Measurements from ENCODE around the gene ARL4D. TPM values are rescaled to one million over a fixed set of nuclear protein-coding genes. Genes with fewer than 3 reads are reported as not detected.

The ARL4D gene
- total RNA-seq, 1 donor from 2014 or later = 100 TPM

DNA sequence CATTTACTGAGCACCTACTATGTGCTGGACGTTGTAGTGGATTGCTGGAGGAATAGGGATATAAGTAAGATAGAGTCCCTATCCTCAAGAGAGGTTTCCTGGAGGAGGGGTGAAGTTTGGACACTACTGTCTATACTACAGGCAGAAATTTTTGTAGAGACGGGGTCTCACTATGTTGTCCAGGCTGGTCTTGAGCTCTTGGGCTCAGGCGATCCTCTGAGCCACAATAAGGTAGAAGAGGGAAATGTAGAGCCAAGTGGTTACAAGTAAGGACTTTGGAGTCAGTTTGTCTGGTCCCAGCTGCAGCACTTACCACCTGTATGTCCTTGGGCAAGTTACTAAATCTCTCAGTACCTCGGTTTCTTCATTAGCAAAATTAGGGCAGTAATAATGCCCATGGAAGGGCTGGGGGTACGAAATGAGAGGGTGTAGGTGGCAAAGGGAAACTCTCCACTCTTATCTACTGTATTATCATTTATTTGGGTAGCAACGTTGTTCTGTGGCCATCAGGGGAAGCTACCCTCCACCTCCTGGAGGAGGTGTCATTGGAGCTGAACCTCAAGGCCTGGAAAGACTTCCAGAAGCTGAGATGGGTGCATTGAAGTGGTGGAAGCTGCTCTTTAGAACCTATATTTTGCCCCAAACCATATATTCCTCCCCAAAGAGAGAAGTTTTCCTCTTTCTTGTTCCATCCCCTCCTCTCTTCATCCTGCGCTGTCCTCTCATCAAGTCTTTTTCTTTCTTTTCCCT is 50.1 kb downstream of the ARL4D start:
- Mint-ChIP-seq H3K4me1 (ENCODE audit: low read depth, unreplicated experiment) (peaks cover 7% of the 10 kb centered on the region), H3K36me3 (ENCODE audit: unreplicated experiment) (peaks cover 3% of the 10 kb centered on the region), H3K4me3 (ENCODE audit: unreplicated experiment) (no peak overlapping the region), H3K9me3 (ENCODE audit: unreplicated experiment) (peaks cover 11% of the 10 kb centered on the region), H3K27me3 (ENCODE audit: unreplicated experiment) (peaks cover 10% of the 10 kb centered on the region), H3K27ac (ENCODE audit: unreplicated experiment) (no peak overlapping the region)
- TF ChIP-seq, protein P1, sequence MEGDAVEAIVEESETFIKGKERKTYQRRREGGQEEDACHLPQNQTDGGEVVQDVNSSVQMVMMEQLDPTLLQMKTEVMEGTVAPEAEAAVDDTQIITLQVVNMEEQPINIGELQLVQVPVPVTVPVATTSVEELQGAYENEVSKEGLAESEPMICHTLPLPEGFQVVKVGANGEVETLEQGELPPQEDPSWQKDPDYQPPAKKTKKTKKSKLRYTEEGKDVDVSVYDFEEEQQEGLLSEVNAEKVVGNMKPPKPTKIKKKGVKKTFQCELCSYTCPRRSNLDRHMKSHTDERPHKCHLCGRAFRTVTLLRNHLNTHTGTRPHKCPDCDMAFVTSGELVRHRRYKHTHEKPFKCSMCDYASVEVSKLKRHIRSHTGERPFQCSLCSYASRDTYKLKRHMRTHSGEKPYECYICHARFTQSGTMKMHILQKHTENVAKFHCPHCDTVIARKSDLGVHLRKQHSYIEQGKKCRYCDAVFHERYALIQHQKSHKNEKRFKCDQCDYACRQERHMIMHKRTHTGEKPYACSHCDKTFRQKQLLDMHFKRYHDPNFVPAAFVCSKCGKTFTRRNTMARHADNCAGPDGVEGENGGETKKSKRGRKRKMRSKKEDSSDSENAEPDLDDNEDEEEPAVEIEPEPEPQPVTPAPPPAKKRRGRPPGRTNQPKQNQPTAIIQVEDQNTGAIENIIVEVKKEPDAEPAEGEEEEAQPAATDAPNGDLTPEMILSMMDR (IDR thresholded peaks at IDR 0.05; ENCODE audit: partially characterized antibody, unreplicated experiment) = no peak
- no peak for DNase-seq

DNA sequence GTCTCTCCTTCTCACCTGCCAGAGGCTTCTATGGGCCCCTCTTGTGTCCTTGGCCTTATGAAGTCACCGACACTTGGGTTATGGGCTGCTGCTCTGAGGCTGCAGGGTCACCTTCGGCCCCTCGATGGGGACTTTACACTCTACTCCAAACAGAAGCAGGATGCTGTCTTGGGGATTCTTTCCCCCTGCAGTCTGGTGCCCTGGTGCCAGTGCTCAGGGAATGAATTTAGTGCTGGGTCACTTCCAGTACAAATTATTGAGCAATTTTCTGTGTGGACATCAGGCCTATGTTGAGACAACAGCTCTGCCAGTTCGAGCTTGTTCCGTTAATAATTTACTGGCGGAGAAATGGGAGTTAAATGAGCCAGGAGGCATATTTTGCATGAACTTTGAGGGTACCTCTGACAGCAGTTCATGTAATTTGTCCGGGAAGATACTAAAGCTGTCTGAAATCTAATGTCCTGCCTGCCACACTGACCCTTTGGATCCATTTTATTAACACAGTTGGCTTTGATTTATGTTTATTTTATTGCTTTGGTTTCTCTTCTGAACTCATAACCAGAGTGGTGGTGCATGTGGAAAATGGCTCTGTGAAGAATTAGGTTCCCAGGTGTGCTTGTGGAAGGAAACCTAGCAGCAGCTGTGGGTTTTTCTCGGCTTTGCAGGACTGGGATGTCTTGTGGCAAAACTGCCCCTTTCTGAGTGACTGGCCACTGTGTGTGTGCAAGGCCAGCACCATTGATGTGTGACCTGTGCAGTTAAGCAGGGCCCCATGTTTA is 50.9 kb downstream of the ARL4D start:
- no peak for DNase-seq
- TF ChIP-seq, protein P1 (IDR thresholded peaks at IDR 0.05; ENCODE audit: partially characterized antibody, unreplicated experiment) = no peak
- no peak overlapping the region for H3K4me3 Mint-ChIP-seq (ENCODE audit: unreplicated experiment)
- H3K27ac Mint-ChIP-seq (ENCODE audit: unreplicated experiment) = no peak overlapping the region
- H3K4me1 Mint-ChIP-seq (ENCODE audit: low read depth, unreplicated experiment) = peaks cover 4% of the 10 kb centered on the region
- H3K9me3 Mint-ChIP-seq (ENCODE audit: unreplicated experiment) = peaks cover 12% of the 10 kb centered on the region
- peaks cover 10% of the 10 kb centered on the region for H3K27me3 Mint-ChIP-seq (ENCODE audit: unreplicated experiment)
- H3K36me3 Mint-ChIP-seq (ENCODE audit: unreplicated experiment) = peaks cover 3% of the 10 kb centered on the region

Other genes with a start within 250 kb of the ARL4D start
- gene NBR1, start 227.8 kb upstream of the ARL4D start, total RNA-seq (ENCODE audit: unreplicated experiment) = 51.8 TPM
- 2.3 TPM for gene TMEM106A, start 187.1 kb upstream of the ARL4D start, total RNA-seq (ENCODE audit: unreplicated experiment)
- not detected for gene CCDC200, start 170.4 kb upstream of the ARL4D start, total RNA-seq (ENCODE audit: unreplicated experiment)
- 9,258 TPM for gene RNU2-1, start 165.0 kb upstream of the ARL4D start, total RNA-seq (ENCODE audit: unreplicated experiment)
- gene DHX8, start 85.0 kb downstream of the ARL4D start, total RNA-seq (ENCODE audit: unreplicated experiment) = 71.9 TPM
- gene ETV4, start 147.3 kb downstream of the ARL4D start, total RNA-seq (ENCODE audit: unreplicated experiment) = not detected

Measured in glutamatergic neuron (in vitro differentiated cells).